B cell (primary cell): Measurements from ENCODE around the gene CFAP53.

Experiments
- CTCF ChIP-seq: fragments of 200-600 bp; IDR thresholded peaks from one replicate; pipeline ENCODE4 v1.8.0; 2022; ENCODE audit warnings: antibody characterized with exemption, mild to moderate bottlenecking
- EZH2 ChIP-seq: IDR thresholded peaks from 2 replicates; pipeline ENCODE4 v1.6.1; 2012; ENCODE audit warnings: borderline replicate concordance, low read depth, mild to moderate bottlenecking, moderate library complexity, low read length; ENCODE audit not compliant: insufficient read depth, poor library complexity, severe bottlenecking

- TF ChIP-seq CTCF (no peak), EZH2 (no peak)
Measured at GRCh38 chr18:50201476-50202018, 64.7 kb downstream of the CFAP53 start.
